Epithelial cell of esophagus (primary cell): Measurements from ENCODE around the gene ICAM3.

ENCODE experiments used
- DNase-seq: peaks from one replicate; pipeline ENCODE4 v3.0.0; 2010; ENCODE audit warnings: low read depth
- H3K4me3 ChIP-seq: 2 replicates; pipeline ENCODE4 v1.5.1; 2011; ENCODE audit warnings: mild to moderate bottlenecking, low read length, control low read depth
- TF ChIP-seq, protein P1 (sequence below): IDR thresholded peaks from 2 replicates; pipeline ENCODE4 v1.5.1; 2011; ENCODE audit warnings: low read depth, mild to moderate bottlenecking, low read length, control low read depth, inconsistent platforms; ENCODE audit not compliant: insufficient read depth; ENCODE audit errors: missing control alignments

ICAM3 gene

DNA sequence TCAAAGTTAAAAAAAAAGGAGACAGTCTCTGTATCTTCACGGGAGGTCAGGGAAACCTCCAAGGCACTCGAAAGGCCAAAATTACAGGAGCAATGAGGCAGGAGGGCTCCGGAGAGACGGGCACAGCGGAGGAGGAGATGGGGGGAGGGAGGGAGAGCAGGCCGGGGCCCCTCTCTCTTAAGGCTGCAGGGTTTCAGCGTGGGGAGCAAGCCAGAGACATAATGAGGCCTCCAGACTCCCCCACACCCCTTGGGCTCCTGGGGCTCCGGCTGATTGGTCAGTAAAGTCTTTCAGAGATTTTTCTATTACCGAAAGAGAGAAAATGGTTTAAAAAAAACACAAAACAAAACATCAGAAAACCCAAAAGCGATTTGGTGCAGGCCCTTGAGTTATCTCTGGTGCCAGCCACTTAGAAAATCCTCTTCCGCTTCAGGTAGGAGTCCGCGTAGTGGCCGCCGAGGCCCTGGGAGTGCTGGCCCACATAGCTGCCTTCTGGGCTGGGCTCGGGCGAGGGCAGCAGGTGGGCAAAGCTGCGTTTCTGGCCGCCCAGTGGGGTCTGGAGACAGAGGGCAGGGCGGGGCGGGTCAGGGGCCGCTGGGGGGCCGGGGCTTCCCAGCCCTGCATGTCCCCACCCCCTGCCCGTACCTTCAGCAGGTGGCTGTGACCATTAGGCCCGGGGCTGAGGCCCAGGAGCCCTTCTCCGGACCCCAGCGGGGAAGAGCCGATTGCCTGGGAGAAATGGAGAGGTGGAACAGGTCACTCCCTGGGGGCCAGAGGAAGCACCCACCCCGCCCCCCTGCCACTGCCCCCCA lies 22.2 kb downstream of the ICAM3 start:
- no peak for DNase-seq
- TF ChIP-seq, protein P1, sequence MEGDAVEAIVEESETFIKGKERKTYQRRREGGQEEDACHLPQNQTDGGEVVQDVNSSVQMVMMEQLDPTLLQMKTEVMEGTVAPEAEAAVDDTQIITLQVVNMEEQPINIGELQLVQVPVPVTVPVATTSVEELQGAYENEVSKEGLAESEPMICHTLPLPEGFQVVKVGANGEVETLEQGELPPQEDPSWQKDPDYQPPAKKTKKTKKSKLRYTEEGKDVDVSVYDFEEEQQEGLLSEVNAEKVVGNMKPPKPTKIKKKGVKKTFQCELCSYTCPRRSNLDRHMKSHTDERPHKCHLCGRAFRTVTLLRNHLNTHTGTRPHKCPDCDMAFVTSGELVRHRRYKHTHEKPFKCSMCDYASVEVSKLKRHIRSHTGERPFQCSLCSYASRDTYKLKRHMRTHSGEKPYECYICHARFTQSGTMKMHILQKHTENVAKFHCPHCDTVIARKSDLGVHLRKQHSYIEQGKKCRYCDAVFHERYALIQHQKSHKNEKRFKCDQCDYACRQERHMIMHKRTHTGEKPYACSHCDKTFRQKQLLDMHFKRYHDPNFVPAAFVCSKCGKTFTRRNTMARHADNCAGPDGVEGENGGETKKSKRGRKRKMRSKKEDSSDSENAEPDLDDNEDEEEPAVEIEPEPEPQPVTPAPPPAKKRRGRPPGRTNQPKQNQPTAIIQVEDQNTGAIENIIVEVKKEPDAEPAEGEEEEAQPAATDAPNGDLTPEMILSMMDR, result no peak
- H3K4me3 ChIP-seq, result no peak overlapping the region

DNA sequence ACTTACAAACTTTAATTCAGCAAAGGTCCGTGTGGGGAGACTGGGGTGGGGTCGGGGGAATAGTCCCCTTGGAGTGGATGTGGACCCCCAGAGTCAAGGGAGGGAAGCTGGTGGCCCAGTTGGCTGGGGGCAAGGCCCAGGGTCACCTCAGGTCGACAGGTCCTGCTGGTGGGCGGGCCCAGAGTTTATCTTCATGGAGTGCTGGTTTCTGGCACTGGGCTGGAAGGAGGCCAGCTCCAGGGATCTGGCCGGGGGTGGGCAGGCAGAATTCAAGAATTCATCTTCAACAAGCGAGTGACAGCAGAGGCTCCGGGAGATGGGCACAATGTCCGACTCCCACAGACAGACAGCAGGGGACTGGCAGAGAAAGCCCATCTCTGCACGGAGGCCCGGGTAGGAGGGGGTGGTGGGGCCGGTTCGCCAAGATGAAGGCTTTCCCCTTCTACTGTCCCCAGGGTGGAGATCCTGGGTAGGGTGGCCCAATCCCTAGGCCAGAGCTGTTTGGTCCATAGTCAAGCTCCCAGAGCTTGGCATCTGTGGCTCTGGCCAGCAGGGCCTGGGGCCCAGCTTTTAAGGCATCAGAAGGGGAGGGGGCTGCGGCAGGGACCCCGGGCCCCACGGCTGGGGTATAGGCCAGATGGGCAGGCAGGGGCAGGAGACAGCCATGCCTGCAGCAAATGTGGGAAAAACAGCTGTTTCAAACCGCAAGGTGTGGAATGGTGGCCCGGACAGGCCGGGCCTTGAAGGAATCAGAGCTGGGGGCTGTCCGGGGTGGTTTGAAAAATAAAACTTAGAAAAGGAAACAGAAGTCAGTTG lies 23.0 kb downstream of the ICAM3 start:
- H3K4me3 ChIP-seq, result no peak overlapping the region
- TF ChIP-seq, protein P1, result no peak
- DNase-seq, result no peak

DNA sequence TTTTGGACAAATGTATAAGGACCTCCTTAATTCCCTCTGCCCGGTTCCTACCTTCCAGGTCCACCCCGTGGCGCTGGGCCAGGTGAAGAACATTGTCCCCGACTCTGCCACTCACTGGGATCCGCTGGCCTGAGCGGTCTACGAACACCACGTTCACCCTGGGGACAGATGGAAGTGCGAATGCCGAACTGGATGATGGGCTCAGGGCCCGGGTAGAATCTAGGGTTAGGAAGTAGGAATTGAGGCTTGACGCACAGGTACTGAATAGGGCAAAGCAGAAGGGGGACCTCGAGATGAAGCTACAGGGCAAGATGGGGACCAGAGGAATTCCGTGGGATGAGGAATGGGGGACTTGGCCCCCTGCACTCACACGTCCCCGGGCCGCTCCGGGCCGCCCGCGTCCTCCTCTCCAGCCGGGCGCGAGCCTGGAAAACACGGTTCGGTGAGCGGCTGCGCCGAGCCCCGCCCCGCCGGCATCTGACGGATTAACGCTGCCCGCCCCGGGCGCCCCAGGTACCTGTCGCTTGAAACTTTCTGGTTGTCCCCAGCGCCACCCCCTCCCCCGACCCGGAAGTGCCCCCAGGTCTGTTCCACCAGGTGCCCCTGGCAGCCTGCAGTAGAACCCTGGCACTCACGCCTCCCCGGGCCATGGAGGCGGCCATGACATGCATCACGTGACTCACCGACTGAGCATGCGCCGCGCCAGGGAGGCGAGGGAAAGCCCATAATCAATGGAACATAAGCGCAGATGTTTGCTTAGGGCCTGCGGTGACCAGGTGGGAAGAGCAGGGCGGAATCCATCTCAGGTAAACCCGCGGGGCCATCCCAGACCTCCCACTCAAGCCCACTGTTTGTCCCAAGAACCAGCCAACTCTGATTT lies 23.8 kb downstream of the ICAM3 start, which contains the start of gene FDX2:
Gene FDX2, minus strand, starts transcription at position 681 of the 880 bp plus-strand sequence. Its CDS starts 19 bp downstream, at position 662.
- DNase-seq, result peak; percentile 83
- TF ChIP-seq, protein P1, result no peak
- H3K4me3 ChIP-seq, result peak within 1 kb of the TSS; percentile 74

DNA sequence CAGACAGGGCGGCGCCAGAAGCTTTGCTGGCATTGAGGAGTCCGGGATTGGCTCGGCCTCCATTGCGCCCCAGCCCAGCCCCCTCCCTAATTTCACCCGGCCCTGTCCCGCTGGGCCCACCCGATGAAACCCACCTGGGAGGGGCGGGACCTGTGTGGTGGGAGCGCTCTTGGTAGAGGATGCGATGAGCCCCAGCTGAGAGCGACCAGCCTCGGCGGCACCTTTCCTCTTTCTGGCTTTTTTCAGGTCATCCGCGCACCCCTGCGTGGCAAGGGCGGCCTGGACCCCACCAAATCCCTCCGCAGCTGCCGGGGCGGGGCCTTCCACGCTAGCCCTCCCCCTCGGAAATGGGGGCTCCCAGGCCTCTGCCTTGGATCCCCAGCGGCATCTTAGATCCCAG lies 30.0 kb downstream of the ICAM3 start, which contains the start of gene ZGLP1:
Gene ZGLP1, minus strand, starts transcription at position 393 of the 400 bp plus-strand sequence.
- DNase-seq, result no peak
- TF ChIP-seq, protein P1, result no peak
- H3K4me3 ChIP-seq, result no peak within 1 kb of the TSS

DNA sequence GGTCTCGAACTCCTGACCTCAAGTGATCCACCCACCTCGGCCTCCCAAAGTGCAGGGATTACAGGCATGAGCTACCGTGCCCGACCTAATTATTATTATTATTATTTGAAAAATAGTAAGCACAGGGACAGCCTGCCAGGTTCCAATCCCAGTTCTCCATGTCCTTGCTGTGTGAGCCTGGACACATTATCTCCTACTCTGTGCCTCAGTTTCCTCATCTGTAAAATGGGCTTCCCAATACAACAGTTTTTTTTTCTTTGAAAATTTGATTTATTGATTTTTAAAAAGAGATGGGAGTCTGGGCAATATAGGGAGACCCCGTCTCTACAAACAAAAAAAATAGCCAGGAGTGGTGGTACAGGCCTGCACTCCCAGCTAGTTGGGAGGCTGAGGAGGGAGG lies 33.1 kb downstream of the ICAM3 start:
- TF ChIP-seq, protein P1, result no peak
- H3K4me3 ChIP-seq, result no peak overlapping the region
- DNase-seq, result no peak

DNA sequence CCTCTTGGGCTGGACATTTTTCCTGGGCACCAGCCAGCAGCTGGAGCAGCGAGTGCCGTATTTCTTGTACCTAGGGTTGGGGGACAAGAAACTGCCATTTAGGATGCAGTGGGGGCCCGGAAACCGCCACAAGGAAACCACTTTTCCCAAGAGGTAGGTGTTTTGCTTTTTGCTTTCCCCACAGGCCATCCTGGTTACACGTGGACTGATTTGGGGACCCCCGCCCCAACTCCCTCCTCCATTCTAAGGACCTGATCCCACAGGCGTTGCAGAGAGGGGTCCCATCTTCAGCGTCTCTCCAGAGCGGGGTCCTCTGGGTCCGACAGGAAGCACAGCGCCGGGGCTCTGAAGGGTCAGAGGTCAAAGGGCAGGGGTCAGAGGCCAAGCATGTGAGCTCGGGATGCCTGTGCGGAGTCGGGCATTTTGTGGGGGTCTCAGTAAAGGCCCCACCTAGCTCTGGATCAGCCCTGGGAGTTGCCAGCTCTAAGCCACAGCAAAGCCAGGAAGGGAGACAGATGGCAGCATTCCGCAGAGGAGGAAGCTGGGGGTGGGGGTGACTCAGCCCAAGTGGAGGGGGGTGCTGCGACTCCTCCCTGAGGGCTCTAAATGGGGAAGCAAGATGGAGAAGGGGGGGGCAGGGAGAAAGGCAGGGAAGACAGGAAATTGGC lies 34.2 kb downstream of the ICAM3 start:
- DNase-seq, result peak; percentile 52
- H3K4me3 ChIP-seq, result no peak overlapping the region
- TF ChIP-seq, protein P1, result no peak
